Right atrium auricular region (tissue), 2 donors: Measurements from ENCODE around the gene C3orf18. TPM values are rescaled to one million over a fixed set of nuclear protein-coding genes. Genes with fewer than 3 reads are reported as not detected.
A peak's percentile ranks its signal among the peaks of the same experiment; 100 is the strongest.

Source experiments
- DNase-seq: peaks from one replicate; pipeline ENCODE4 v3.0.0-alpha.2; 2019; ENCODE audit warnings: low spot score
- H3K27ac ChIP-seq, 2 donors: fragments of 200-600 bp; sonication (generic); 1 replicate in 1 of 2; 2 replicates in 1 of 2; pipeline ENCODE4 v1.5.1; 2016 to 2019
- H3K27me3 ChIP-seq, 2 donors: fragments of 200-600 bp; sonication (generic); one replicate each; pipeline versions ENCODE4 v1.5.1 to v1.6.0; 2017 to 2019
- H3K36me3 ChIP-seq: fragments of 200-600 bp; sonication (generic); one replicate; pipeline ENCODE4 v1.5.1; 2016
- H3K4me1 ChIP-seq, 2 donors: fragments of 200-600 bp; sonication (generic); one replicate each; pipeline versions ENCODE4 v1.5.1 to v1.6.0; 2017 to 2019
- H3K4me3 ChIP-seq, 2 donors: fragments of 200-600 bp; sonication (generic); 1 replicate in 1 of 2; 2 replicates in 1 of 2; pipeline ENCODE4 v1.5.1; 2017 to 2019; ENCODE audit warnings: mild to moderate bottlenecking in 1 of 2, moderate library complexity in 1 of 2
- H3K9me3 ChIP-seq, 2 donors: fragments of 200-600 bp; sonication (generic); one replicate each; pipeline ENCODE4 v1.5.1; 2019
- CTCF ChIP-seq, 2 donors: fragments of 200-600 bp; sonication (generic); IDR thresholded peaks; one replicate each; pipeline ENCODE4 v1.5.1; 2019; ENCODE audit warnings: antibody characterized with exemption in 2 of 2
- total RNA-seq, 2 donors: library from RNA; depleted of rRNA; stranded (reverse); fragments of >200 nt; gene quantifications; one replicate each; pipeline ENCODE4 v1.1.0, GENCODE V29; 2016

The C3orf18 gene
- total RNA-seq, 2 donors from 2014 or later, result 25.6 to 34.8 TPM

GRCh38 chr3:50604628-50605588 is 37.4 kb upstream of the C3orf18 start:
- Histone ChIP-seq H3K4me3 (no peak overlapping the region), H3K4me1 (peaks cover 0 to 84% of the 10 kb centered on the region in 2 donors), H3K27ac (peak overlapping the region; percentile 70 to 94), H3K36me3 (peaks cover 20% of the 10 kb centered on the region), H3K27me3 (no peaks in the 10 kb centered on the region), H3K9me3 (no peaks in the 10 kb centered on the region)
- DNase-seq, result no peak
- no peak for TF ChIP-seq CTCF (IDR thresholded peaks at IDR 0.05)

- no peak for DNase-seq
- no peak for TF ChIP-seq CTCF (IDR thresholded peaks at IDR 0.05)
- Histone ChIP-seq H3K27ac (peak overlapping the region; percentile 70 to 94), H3K4me3 (no peak overlapping the region), H3K27me3 (no peaks in the 10 kb centered on the region), H3K4me1 (peaks cover 0 to 87% of the 10 kb centered on the region in 2 donors), H3K36me3 (peaks cover 20% of the 10 kb centered on the region), H3K9me3 (no peaks in the 10 kb centered on the region)
These were observed 36.6 kb upstream of the C3orf18 start for GRCh38 chr3:50604110-50604621.

- Histone ChIP-seq H3K27me3 (no peaks in the 10 kb centered on the region), H3K4me3 (no peak overlapping the region), H3K36me3 (peaks cover 20% of the 10 kb centered on the region), H3K27ac (peak overlapping the region; percentile 94 to 98), H3K4me1 (peaks cover 0 to 91% of the 10 kb centered on the region in 2 donors), H3K9me3 (no peaks in the 10 kb centered on the region)
- TF ChIP-seq CTCF (IDR thresholded peaks at IDR 0.05), result no peak
- DNase-seq, result no peak
These were observed 35.9 kb upstream of the C3orf18 start for GRCh38 chr3:50603261-50604109.

- DNase-seq, result no peak
- TF ChIP-seq CTCF (IDR thresholded peaks at IDR 0.05), result no peak
- H3K4me1 ChIP-seq, result peaks cover 0 to 88% of the 10 kb centered on the region in 2 donors
- H3K4me3 ChIP-seq, result no peak overlapping the region
- no peaks in the 10 kb centered on the region for H3K27me3 ChIP-seq
- H3K36me3 ChIP-seq, result peaks cover 16% of the 10 kb centered on the region
- H3K9me3 ChIP-seq, result no peaks in the 10 kb centered on the region
- peak overlapping the region; percentile 94 to 98 for H3K27ac ChIP-seq
These were observed 35.1 kb upstream of the C3orf18 start for GRCh38 chr3:50602595-50603191.

GRCh38 chr3:50600841-50601591 is 33.5 kb upstream of the C3orf18 start:
- H3K36me3 ChIP-seq, result no peaks in the 10 kb centered on the region
- H3K27me3 ChIP-seq, result no peaks in the 10 kb centered on the region
- DNase-seq, result peak; percentile 96
- H3K4me3 ChIP-seq, result peak overlapping the region in 1 of 2 donors; percentile 16
- peaks cover 0 to 73% of the 10 kb centered on the region in 2 donors for H3K4me1 ChIP-seq
- no peak for TF ChIP-seq CTCF (IDR thresholded peaks at IDR 0.05)
- H3K27ac ChIP-seq, result peak overlapping the region; percentile 94 to 98
- H3K9me3 ChIP-seq, result no peaks in the 10 kb centered on the region
